Spleen (tissue), 11 donors: ENCODE results near the gene GTF3C5. TPM values are rescaled to one million over a fixed set of nuclear protein-coding genes. Genes with fewer than 3 reads are reported as not detected.
"Not testable (repeated sequence)": the region's sequence is repeated elsewhere in the genome, so short reads cannot be mapped to it uniquely, and the experiment has no call there.

ENCODE experiments used
- DNase-seq: peaks from one replicate; pipeline ENCODE4 v3.0.0-alpha.2; 2020
- H3K27ac ChIP-seq, 8 donors: fragments of 200-600 bp; sonication (generic) in 7 of 8; 1 replicate in 4 of 8; 2 replicates in 4 of 8; pipeline versions ENCODE4 v1.5.0 to v1.8.0; 2016 to 2021; ENCODE audit warnings: inconsistent platforms in 4 of 8, mild to moderate bottlenecking in 4 of 8, moderate library complexity in 1 of 8
- H3K27me3 ChIP-seq, 7 donors: fragments of 200-600 bp; sonication (generic) in 6 of 7; replicated peaks in 1 of 7; 1 replicate in 4 of 7; 2 replicates in 3 of 7; pipeline versions ENCODE4 v1.5.0 to v1.8.0; 2016 to 2021; ENCODE audit warnings: inconsistent platforms in 3 of 7, mild to moderate bottlenecking in 1 of 7
- H3K36me3 ChIP-seq, 6 donors: fragments of 200-600 bp; sonication (generic) in 5 of 6; 1 replicate in 4 of 6; 2 replicates in 2 of 6; pipeline versions ENCODE4 v1.5.0 to v1.8.0; 2016 to 2021; ENCODE audit warnings: inconsistent platforms in 2 of 6
- H3K4me1 ChIP-seq, 6 donors: fragments of 200-600 bp; sonication (generic) in 5 of 6; 1 replicate in 3 of 6; 2 replicates in 3 of 6; pipeline versions ENCODE4 v1.5.0 to v1.8.0; 2016 to 2021; ENCODE audit warnings: inconsistent platforms in 3 of 6
- H3K4me3 ChIP-seq, 8 donors: fragments of 200-600 bp; sonication (generic) in 7 of 8; 1 replicate in 4 of 8; 2 replicates in 4 of 8; pipeline versions ENCODE4 v1.5.0 to v1.8.0; 2016 to 2021; ENCODE audit warnings: inconsistent platforms in 4 of 8, mild to moderate bottlenecking in 4 of 8, moderate library complexity in 2 of 8
- H3K9me3 ChIP-seq, 8 donors: fragments of 200-600 bp; sonication (generic) in 7 of 8; 1 replicate in 4 of 8; 2 replicates in 4 of 8; pipeline versions ENCODE4 v1.5.0 to v1.8.0; 2016 to 2021; ENCODE audit warnings: inconsistent platforms in 4 of 8
- POLR2A ChIP-seq, 3 donors: fragments of 450-650 bp; IDR thresholded peaks; one replicate each; pipeline ENCODE4 v1.5.1; 2017; ENCODE audit warnings: antibody characterized with exemption in 3 of 3, mild to moderate bottlenecking in 1 of 3
- POLR2AphosphoS5 ChIP-seq, 3 donors: sonication (generic); formaldehyde crosslinking; IDR thresholded peaks; one replicate each; pipeline ENCODE4 v1.5.1; 2017; ENCODE audit warnings: antibody characterized with exemption in 3 of 3
- WGBS, 5 donors: extraction: QIAGEN DNeasy Blood & Tissue Kit in 3 of 5; methylation state at CpG; one replicate each; pipeline versions ENCODE4 v1.1.5 to v1.1.7; 2013 to 2018; 5-methylcytosine and 5-hydroxymethylcytosine counted together
- intact Hi-C: fragments of 100-400 bp; cut with DNase I; formaldehyde crosslinking; loops from one replicate; pipeline ENCODE4 v1.15.0; 2023; ENCODE audit warnings: low total_unique reads
- polyA plus RNA-seq, 3 donors: library from polyadenylated mRNA; stranded (reverse); fragments of 200-250 nt; gene quantifications; one replicate each; pipeline ENCODE4 v1.2.1, GENCODE V29; 2013
- total RNA-seq, 7 donors: library from RNA; depleted of rRNA in 3 of 7; stranded (reverse); fragments of >200 nt in 3 of 7; fragmentation: NEBNext Ultra II Directional in 4 of 7; extraction: Animal tissue kit (Norgen Biotek cat#: 25700) in 4 of 7; gene quantifications; one replicate each; pipeline versions ENCODE4 v1.1.0 to v1.2.1, GENCODE V29; 2016 to 2021
- TF ChIP-seq, protein P1 (sequence below), 11 experiments: fragments of 200-600 bp in 7 of 11; fragments of 450-650 bp in 4 of 11; sonication (generic) in 4 of 11; IDR thresholded peaks in 8 of 11; conservative IDR thresholded peaks in 3 of 11; 1 replicate in 7 of 11; 2 replicates in 4 of 11; pipeline versions ENCODE4 v1.4.0 to v1.8.0; 2016 to 2021; ENCODE audit warnings: antibody characterized with exemption in 11 of 11, inconsistent platforms in 4 of 11, mild to moderate bottlenecking in 1 of 11
- donor health status: healthy with polysubstance abuse.
- donor health status: DM: no; HTN: no; CAD: no; lungs with moderate emphysema.
- donor health status: DM: no; HTN: no; CAD: no.
- donor health status: Bipolar disorder and iron deficiency.
- donor health status: healthy.
- donor health status: DM: no; HTN: no; CAD: no.
- donor health status: DM: yes; HTN: yes; CAD: no.

Gene GTF3C5
- total and polyA plus RNA-seq, 10 donors, result 34.9 to 64.4 (median 47.5) TPM

DNA sequence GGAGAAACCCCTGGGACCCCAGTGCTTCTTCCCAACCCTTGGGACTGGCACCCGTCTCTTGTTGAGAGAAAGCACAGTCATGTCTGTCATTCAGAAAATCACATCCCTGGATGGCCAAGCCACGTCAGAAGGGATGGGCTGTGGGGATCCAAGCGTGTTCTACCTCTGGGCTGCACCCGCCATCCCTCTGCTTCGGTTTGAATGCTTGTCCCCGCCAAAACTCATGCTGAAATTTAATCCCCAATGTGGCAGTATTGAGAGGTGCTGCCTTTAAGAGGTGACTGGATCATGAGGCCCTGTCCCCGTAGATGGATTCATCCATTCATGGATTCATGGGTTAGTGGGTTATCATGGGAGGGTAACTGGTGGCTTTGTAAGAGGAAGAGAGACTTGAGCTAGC, 58.0 kb downstream of the GTF3C5 start:
- no peak overlapping the region for H3K27ac ChIP-seq
- no peaks in the 10 kb centered on the region for H3K27me3 ChIP-seq
- intact Hi-C loops, result no loop called here
- TF ChIP-seq, protein P1, sequence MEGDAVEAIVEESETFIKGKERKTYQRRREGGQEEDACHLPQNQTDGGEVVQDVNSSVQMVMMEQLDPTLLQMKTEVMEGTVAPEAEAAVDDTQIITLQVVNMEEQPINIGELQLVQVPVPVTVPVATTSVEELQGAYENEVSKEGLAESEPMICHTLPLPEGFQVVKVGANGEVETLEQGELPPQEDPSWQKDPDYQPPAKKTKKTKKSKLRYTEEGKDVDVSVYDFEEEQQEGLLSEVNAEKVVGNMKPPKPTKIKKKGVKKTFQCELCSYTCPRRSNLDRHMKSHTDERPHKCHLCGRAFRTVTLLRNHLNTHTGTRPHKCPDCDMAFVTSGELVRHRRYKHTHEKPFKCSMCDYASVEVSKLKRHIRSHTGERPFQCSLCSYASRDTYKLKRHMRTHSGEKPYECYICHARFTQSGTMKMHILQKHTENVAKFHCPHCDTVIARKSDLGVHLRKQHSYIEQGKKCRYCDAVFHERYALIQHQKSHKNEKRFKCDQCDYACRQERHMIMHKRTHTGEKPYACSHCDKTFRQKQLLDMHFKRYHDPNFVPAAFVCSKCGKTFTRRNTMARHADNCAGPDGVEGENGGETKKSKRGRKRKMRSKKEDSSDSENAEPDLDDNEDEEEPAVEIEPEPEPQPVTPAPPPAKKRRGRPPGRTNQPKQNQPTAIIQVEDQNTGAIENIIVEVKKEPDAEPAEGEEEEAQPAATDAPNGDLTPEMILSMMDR (IDR thresholded peaks at IDR 0.05 in 8 of 11, conservative IDR thresholded peaks at IDR 0.05 in 3 of 11), result no peak
- TF ChIP-seq POLR2A (IDR thresholded peaks at IDR 0.05), result no peak
- TF ChIP-seq POLR2AphosphoS5 (IDR thresholded peaks at IDR 0.05), result no peak
- 93 to 94% (median 93%) methylated on average over 7 of the region's 7 CpGs for WGBS, 5 donors
- H3K36me3 ChIP-seq, result no peaks in the 10 kb centered on the region
- no peaks in the 10 kb centered on the region for H3K4me1 ChIP-seq
- no peak overlapping the region for H3K4me3 ChIP-seq
- DNase-seq, result no peak
- no peaks in the 10 kb centered on the region for H3K9me3 ChIP-seq

- Histone ChIP-seq H3K4me3 (no peak overlapping the region), H3K9me3 (no peaks in the 10 kb centered on the region), H3K4me1 (no peaks in the 10 kb centered on the region), H3K36me3 (no peaks in the 10 kb centered on the region), H3K27me3 (no peaks in the 10 kb centered on the region), H3K27ac (no peak overlapping the region)
- no peak for DNase-seq
- 80 to 91% (median 85%) methylated on average over 6 of the region's 6 CpGs for WGBS, 5 donors
- intact Hi-C loops, result no loop called here
- TF ChIP-seq, protein P1 (IDR thresholded peaks at IDR 0.05 in 8 of 11, conservative IDR thresholded peaks at IDR 0.05 in 3 of 11), result no peak
- no peak for TF ChIP-seq POLR2AphosphoS5 (IDR thresholded peaks at IDR 0.05)
- no peak for TF ChIP-seq POLR2A (IDR thresholded peaks at IDR 0.05)
These were observed 58.5 kb downstream of the GTF3C5 start for GRCh38 chr9:133089271-133089671.

GRCh38 chr9:133090187-133090586, 59.4 kb downstream of the GTF3C5 start:
- Histone ChIP-seq H3K4me3 (no peak overlapping the region), H3K27ac (no peak overlapping the region), H3K27me3 (no peaks in the 10 kb centered on the region), H3K36me3 (no peaks in the 10 kb centered on the region), H3K9me3 (peaks cover 0 to 8% (median 2%) of the 10 kb centered on the region in 8 donors), H3K4me1 (no peaks in the 10 kb centered on the region)
- TF ChIP-seq POLR2A (IDR thresholded peaks at IDR 0.05), result no peak
- TF ChIP-seq POLR2AphosphoS5 (IDR thresholded peaks at IDR 0.05), result no peak
- TF ChIP-seq, protein P1 (IDR thresholded peaks at IDR 0.05 in 8 of 11, conservative IDR thresholded peaks at IDR 0.05 in 3 of 11), result no peak
- no peak for DNase-seq
- 67 to 89% (median 85%) methylated on average over 5 to 6 of the region's 6 CpGs for WGBS, 5 donors
- intact Hi-C loops, result no loop called here

- H3K9me3 ChIP-seq, result peaks cover 0 to 14% (median 8%) of the 10 kb centered on the region in 8 donors
- WGBS, 5 donors, result 73 to 87% (median 86%) methylated on average over 11 of the region's 11 CpGs
- no peaks in the 10 kb centered on the region for H3K4me1 ChIP-seq
- TF ChIP-seq, protein P1 (IDR thresholded peaks at IDR 0.05 in 8 of 11, conservative IDR thresholded peaks at IDR 0.05 in 3 of 11), result no peak
- TF ChIP-seq POLR2AphosphoS5 (IDR thresholded peaks at IDR 0.05) (no peak), POLR2A (IDR thresholded peaks at IDR 0.05) (no peak)
- H3K36me3 ChIP-seq, result no peaks in the 10 kb centered on the region
- H3K27me3 ChIP-seq, result no peaks in the 10 kb centered on the region
- H3K4me3 ChIP-seq, result no peak overlapping the region
- no peak overlapping the region for H3K27ac ChIP-seq
- intact Hi-C loops, result no loop called here
- peak; percentile 45 for DNase-seq
These were observed 60.1 kb downstream of the GTF3C5 start for GRCh38 chr9:133090752-133091385.

DNA sequence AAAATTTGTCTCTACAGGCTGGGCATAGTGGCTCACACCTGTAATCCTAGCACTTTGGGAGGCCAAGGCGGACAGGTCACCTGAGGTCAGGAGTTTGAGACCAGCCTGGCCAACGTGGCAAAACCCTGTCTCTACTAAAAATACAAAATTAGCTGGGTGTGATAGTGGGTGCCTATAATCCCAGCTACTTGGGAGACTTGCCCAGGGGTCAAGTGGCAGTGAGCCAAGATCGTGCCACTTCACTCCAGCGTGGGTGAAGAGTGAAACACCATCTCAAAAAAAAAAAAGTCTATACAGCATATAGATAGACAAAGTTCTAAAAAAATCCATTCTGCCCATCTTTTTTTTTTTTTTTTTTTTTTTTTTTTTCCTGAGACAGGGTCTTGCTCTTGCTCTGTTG, 63.6 kb downstream of the GTF3C5 start:
- Histone ChIP-seq H3K36me3 (peaks cover 9 to 31% (median 25%) of the 10 kb centered on the region in 6 donors), H3K9me3 (peaks cover 0 to 30% (median 21%) of the 10 kb centered on the region in 8 donors)
- 82 to 90% (median 84%) methylated on average over 4 of the region's 4 CpGs for WGBS, 5 donors
- H3K4me3 ChIP-seq, H3K27me3 ChIP-seq, intact Hi-C loops, DNase-seq, H3K27ac ChIP-seq, H3K4me1 ChIP-seq: not testable (repeated sequence)
